Measurements from ENCODE around the gene P2RY14.

Gene P2RY14

DNA sequence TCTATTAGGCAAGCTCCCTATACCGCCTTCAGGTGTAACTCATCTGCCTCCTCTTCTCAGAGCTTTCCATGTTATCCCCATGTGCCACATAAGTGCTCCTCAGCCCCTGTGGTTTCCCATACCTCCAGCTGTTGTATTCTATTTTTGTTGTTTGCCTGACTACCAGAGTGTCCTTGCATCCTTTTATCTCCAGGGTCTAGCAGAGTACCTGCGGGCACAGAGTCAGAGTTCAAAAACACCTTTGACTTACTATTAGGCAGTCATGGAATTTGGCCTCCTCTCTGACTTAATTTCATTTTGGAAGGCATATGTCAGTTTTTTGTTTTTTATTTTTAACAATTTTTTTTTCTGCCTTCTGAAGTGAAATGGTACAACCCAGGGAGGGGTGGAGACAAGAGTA is 31.2 kb upstream of the P2RY14 start:
- no peak for ATAC-seq (replicated peaks)
- Mint-ChIP-seq H3K4me3 (no peak overlapping the region), H3K27ac (no peak overlapping the region), H3K36me3 (ENCODE audit: insufficient read depth) (no peaks in the 10 kb centered on the region), H3K9me3 (no peaks in the 10 kb centered on the region), H3K27me3 (peaks cover 5 to 6% of the 10 kb centered on the region in 2 donors), H3K4me1 (ENCODE audit: low read depth in 2 of 2) (peaks cover 9 to 16% of the 10 kb centered on the region in 2 donors)
- no peak for DNase-seq

DNA sequence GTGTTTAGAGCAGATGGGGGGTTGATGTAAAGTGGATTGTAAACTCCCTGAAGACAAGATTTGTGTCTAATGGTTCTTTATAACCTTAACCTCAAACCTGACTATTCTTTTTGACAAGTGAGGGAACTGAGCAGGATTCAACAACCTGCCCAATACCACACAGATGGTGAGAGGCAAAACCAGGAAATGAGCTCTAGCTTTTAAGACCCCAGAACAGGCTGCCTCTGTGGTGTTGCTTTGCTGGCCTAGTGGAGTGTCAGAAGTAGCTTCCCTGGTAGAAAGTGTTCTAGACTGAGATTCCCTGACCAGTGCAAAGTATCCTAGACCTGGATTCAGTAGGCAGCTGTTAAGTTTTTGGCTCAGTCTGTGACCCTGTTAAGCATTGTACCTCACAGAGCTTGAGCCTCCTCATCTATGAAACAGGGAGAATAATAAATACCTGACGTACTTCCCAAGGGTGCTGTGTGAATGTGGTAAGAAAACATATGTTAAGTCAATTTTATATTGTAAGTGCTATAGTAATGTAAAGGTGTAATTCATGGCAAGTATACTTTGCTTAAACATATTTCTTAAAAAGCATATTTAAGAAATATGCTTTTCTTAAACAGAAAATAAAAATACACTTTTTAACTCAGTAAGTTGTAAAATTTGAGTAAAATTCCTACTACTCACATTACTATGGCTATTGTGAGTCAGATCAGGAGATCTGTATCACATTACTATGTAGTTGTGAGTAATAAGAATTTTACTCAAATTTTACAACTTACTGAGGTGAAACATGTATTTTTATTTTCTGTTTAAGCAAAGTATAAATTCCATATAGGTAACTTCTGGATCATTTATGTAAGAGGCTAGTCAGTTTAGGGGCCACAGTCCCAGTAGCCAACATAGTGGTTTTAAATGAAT is 29.5 kb upstream of the P2RY14 start:
- no peak for ATAC-seq (replicated peaks)
- peaks cover 6 to 17% of the 10 kb centered on the region in 2 donors for H3K27me3 Mint-ChIP-seq
- no peak overlapping the region for H3K4me3 Mint-ChIP-seq
- DNase-seq, result no peak
- peaks cover 9 to 16% of the 10 kb centered on the region in 2 donors for H3K4me1 Mint-ChIP-seq (ENCODE audit: low read depth in 2 of 2)
- no peak overlapping the region for H3K27ac Mint-ChIP-seq
- H3K36me3 Mint-ChIP-seq (ENCODE audit: insufficient read depth), result no peaks in the 10 kb centered on the region
- H3K9me3 Mint-ChIP-seq, result no peaks in the 10 kb centered on the region

DNA sequence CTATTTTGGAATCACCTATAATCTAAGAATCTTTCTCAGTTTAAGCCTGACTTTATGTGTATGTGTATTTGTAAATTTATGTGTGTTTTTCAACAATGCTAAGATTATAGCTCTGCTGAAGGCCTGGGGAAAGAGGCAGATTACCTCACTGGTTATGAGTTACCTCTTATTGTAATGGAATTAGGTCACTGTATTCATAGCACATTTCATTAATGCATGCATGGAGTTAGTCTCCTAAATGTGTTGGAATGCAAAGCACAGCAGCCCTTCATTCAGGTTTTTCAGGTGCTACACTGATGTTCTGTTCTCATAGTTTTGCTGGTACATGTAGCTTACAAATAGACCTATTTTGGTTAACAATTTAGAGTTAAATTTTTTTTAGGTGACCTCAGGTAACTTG is 28.8 kb upstream of the P2RY14 start:
- DNase-seq, result no peak
- Mint-ChIP-seq H3K4me1 (ENCODE audit: low read depth in 2 of 2) (peaks cover 9 to 16% of the 10 kb centered on the region in 2 donors), H3K9me3 (no peaks in the 10 kb centered on the region), H3K36me3 (ENCODE audit: insufficient read depth) (no peaks in the 10 kb centered on the region), H3K4me3 (no peak overlapping the region), H3K27ac (no peak overlapping the region), H3K27me3 (peaks cover 6 to 21% of the 10 kb centered on the region in 2 donors)
- no peak for ATAC-seq (replicated peaks)

DNA sequence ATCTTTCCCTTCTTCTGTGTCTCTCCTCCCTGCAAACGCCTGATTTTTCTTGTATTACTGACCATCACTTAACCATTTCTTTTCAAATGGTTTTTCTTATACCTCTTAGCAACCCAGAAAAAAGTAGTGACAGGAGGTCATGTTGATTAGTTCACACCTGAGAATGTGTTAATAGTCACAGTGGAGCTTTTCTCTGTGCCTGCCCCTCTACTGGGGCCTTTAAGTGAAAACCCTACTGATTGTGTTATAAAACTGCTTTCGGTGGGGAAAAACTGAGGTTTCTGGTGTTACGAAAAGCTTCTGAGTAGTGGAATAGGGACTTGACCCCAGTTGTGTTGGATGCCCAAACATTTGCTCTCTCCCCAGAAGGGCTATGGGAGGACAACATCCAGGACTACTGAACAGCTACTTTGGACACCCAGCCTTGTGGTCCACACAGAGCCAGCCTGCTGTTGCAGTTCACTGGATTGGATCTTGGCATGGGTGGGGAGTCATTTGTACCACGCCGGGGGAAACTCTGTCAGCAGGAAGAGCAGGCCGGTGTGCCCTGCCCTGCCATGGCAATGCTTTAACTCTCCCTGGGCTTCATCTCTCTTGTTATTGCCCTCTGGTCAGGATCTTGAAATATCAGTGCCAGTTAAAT is 27.9 kb upstream of the P2RY14 start:
- Mint-ChIP-seq H3K27ac (no peak overlapping the region), H3K36me3 (ENCODE audit: insufficient read depth) (no peaks in the 10 kb centered on the region), H3K4me3 (no peak overlapping the region), H3K4me1 (ENCODE audit: low read depth in 2 of 2) (peaks cover 9 to 16% of the 10 kb centered on the region in 2 donors), H3K27me3 (peaks cover 6 to 26% of the 10 kb centered on the region in 2 donors), H3K9me3 (no peaks in the 10 kb centered on the region)
- DNase-seq (no peak), ATAC-seq (replicated peaks) (no peak)

DNA sequence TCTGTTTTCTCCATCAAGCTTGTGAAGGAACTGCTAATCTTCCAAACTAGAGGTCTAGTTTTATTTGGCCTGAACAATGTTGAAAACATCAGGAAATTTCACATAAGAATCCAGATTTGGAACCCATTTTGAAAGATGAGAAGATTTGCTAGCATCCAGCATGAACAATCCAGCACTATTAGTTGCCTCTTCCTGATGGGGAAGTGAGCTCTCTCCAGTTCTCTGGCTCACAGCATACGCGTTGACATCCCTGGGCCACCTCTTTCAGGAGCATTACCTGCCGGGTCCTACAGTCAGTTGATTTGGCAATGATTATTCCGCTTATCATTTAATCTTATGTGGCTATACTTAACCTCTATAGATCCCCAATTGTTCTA is 27.4 kb upstream of the P2RY14 start:
- no peak overlapping the region for H3K27ac Mint-ChIP-seq
- peaks cover 9 to 26% of the 10 kb centered on the region in 2 donors for H3K27me3 Mint-ChIP-seq
- no peaks in the 10 kb centered on the region for H3K9me3 Mint-ChIP-seq
- peaks cover 9 to 16% of the 10 kb centered on the region in 2 donors for H3K4me1 Mint-ChIP-seq (ENCODE audit: low read depth in 2 of 2)
- no peaks in the 10 kb centered on the region for H3K36me3 Mint-ChIP-seq (ENCODE audit: insufficient read depth)
- ATAC-seq (replicated peaks), result no peak
- DNase-seq, result no peak
- peak overlapping the region in 1 of 2 donors; percentile 10 for H3K4me3 Mint-ChIP-seq

DNA sequence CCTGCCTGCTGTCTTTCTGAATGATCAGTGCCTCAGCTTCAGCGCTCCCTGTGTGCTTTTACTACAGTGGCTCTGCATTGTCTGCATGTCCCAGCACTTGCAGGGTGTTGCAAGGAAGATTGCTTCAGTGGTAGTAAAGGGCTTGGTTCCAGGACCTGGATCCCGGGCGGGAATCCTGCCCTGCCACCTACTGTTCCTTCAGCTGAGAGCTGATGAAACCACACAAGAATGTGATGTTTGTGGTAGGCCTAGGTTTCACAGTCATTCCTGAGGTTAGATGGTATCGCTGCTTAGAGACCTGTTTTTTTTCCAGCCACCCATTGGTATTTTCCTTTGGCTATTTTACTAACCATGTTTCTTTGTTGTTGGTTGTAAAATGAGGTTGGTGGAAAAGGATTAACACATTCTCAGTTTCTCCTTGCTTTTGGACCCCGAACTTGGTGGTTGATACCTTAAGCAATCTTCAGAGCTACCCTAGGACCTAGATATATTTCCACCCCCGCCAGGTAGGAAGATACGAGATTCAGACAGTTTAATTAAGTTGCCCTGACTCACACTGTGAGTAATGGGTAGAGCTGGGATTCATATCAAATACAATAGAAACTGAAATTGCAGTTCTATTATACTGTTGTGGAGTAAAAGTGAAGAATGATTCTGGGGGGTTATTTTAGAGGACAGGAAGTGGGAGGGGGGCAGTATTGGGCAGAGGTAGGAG is 26.9 kb upstream of the P2RY14 start:
- DNase-seq (no peak), ATAC-seq (replicated peaks) (peak; percentile 71)
- Mint-ChIP-seq H3K9me3 (no peaks in the 10 kb centered on the region), H3K36me3 (ENCODE audit: insufficient read depth) (no peaks in the 10 kb centered on the region), H3K4me1 (ENCODE audit: low read depth in 2 of 2) (peaks cover 9 to 16% of the 10 kb centered on the region in 2 donors), H3K27me3 (peaks cover 15 to 31% of the 10 kb centered on the region in 2 donors), H3K4me3 (peak overlapping the region in 1 of 2 donors; percentile 10), H3K27ac (no peak overlapping the region)

DNA sequence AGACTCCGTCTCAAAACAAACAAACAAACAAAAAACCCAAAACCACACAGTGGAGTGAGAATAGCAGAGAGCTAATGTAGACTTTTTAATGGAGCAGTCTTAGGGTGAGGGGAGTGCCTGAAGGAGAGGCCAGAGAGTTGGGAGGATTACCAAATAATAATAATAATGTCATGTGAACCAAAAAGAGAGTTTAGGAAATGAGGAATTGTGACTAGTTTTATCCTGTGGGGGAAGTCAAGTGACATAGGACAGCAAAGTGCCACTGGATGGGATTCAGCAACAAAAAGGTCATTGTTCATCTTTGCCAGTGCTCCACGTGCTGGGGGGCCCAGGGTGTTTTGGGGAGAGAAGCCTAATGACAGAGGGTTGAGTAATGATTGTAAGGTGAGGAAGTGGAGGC is 25.4 kb upstream of the P2RY14 start:
- no peak for DNase-seq
- Mint-ChIP-seq H3K27ac (no peak overlapping the region), H3K4me1 (ENCODE audit: low read depth in 2 of 2) (peaks cover 9 to 16% of the 10 kb centered on the region in 2 donors), H3K27me3 (peaks cover 23 to 46% of the 10 kb centered on the region in 2 donors), H3K36me3 (ENCODE audit: insufficient read depth) (no peaks in the 10 kb centered on the region), H3K4me3 (no peak overlapping the region), H3K9me3 (no peaks in the 10 kb centered on the region)
- ATAC-seq (replicated peaks), result no peak

DNA sequence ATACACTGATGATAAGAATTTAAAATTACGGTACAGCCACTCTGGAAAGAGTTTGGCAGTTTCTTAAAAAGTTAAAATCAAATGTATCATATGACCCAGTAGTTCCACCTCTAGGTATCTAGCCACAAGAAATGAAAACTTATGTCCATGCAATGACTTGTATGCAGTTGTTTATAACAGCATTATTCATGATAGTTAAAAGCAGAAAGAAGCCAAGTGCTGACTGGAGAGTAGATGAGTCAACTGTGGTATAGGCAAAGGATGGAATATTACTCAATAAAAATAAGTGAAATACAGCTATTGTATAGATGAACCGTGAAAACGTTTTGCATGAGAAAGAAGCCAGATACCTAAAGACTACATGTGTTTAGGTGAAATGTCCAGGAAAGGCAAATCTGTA is 23.4 kb upstream of the P2RY14 start:
- ATAC-seq (replicated peaks) (no peak), DNase-seq (no peak)
- no peak overlapping the region for H3K27ac Mint-ChIP-seq
- H3K9me3 Mint-ChIP-seq, result no peaks in the 10 kb centered on the region
- no peaks in the 10 kb centered on the region for H3K36me3 Mint-ChIP-seq (ENCODE audit: insufficient read depth)
- no peak overlapping the region for H3K4me3 Mint-ChIP-seq
- peaks cover 25 to 57% of the 10 kb centered on the region in 2 donors for H3K27me3 Mint-ChIP-seq
- H3K4me1 Mint-ChIP-seq (ENCODE audit: low read depth in 2 of 2), result peaks cover 9 to 16% of the 10 kb centered on the region in 2 donors

DNA sequence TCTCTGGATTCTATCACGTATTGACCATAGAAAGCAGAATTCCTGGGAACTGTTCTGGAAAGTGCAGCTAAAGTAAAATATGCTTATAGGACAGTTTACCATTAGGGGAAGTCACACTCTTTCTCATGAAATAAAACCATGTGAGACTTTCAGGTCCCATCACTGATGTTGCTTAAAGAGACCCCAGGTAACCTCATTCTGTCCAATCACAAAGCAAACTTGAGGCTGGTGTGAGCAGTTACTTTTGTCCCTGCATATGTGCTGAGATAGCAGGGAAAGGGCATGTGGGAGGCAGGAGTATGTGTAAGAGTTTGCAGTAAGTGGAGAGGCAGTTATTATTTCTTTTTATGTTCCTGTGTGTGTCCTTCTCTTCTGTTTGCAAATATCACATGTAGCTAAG is 22.2 kb upstream of the P2RY14 start:
- no peaks in the 10 kb centered on the region for H3K36me3 Mint-ChIP-seq (ENCODE audit: insufficient read depth)
- no peak for DNase-seq
- no peaks in the 10 kb centered on the region for H3K9me3 Mint-ChIP-seq
- H3K27ac Mint-ChIP-seq, result no peak overlapping the region
- H3K27me3 Mint-ChIP-seq, result peaks cover 33 to 57% of the 10 kb centered on the region in 2 donors
- H3K4me1 Mint-ChIP-seq (ENCODE audit: low read depth in 2 of 2), result peaks cover 3 to 8% of the 10 kb centered on the region in 2 donors
- no peak for ATAC-seq (replicated peaks)
- H3K4me3 Mint-ChIP-seq, result no peak overlapping the region

DNA sequence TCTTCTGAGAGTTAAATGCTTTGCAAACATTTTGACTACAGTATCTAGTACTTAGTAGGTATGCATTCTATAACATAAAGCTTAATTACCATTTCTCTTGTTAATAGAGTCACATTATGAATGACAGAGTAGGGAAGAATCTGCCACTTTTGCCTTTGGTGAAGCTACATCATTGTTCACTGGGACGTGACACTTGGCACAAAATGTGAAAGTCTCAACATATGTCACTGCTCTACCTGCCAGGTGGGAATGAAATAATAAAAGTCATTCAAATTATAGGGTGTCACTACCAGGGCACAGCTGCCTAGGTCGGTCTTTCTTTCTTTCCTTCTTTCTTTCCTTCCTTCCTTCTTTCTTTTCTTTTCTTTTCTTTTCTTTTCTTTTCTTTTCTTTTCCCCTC is 20.7 kb upstream of the P2RY14 start:
- H3K27ac Mint-ChIP-seq, result no peak overlapping the region
- ATAC-seq (replicated peaks), result no peak
- DNase-seq, result no peak
- H3K4me1 Mint-ChIP-seq (ENCODE audit: low read depth in 2 of 2), result no peaks in the 10 kb centered on the region
- H3K4me3 Mint-ChIP-seq, result no peak overlapping the region
- no peaks in the 10 kb centered on the region for H3K36me3 Mint-ChIP-seq (ENCODE audit: insufficient read depth)
- peaks cover 44 to 61% of the 10 kb centered on the region in 2 donors for H3K27me3 Mint-ChIP-seq
- no peaks in the 10 kb centered on the region for H3K9me3 Mint-ChIP-seq

DNA sequence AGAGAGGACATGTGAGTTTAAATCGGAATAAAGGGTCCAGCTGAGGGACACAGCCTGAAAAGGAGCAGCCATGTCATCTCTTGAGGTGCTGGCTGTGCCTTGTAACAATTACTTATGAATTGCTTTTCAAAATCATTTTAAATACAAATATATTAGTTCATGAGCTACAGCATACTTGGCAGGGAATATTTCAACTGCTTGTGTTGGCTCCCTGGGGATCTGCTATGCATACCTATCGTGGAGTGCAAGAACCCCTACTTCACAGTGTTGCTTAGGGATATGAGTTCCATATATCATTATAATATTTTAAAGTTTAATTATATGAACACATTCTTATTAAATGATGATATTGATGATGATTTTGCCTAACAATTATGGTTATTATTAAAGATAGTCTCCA is 19.1 kb upstream of the P2RY14 start:
- ATAC-seq (replicated peaks) (no peak), DNase-seq (no peak)
- Mint-ChIP-seq H3K36me3 (ENCODE audit: insufficient read depth) (no peaks in the 10 kb centered on the region), H3K4me3 (no peak overlapping the region), H3K27me3 (peaks cover 48 to 55% of the 10 kb centered on the region in 2 donors), H3K9me3 (no peaks in the 10 kb centered on the region), H3K27ac (no peak overlapping the region), H3K4me1 (ENCODE audit: low read depth in 2 of 2) (no peaks in the 10 kb centered on the region)

DNA sequence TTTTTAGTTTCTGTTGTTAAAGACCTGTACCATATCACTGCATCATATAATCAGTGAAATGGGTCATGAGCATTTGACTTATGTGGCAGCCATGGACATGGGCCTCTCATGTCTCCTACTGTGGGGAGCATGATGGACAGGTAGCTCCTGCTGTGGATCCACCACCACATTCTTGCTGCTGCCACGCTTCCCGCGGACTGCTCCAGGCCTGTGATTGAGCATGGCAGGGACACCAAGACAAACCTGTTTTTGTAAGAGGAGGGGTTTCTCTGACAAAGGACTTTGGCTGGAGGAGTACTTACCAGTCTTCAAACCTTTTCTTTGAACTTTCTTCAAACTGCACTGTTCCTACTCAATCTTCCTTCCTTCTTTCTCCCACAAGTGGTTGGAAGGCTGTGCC is 17.9 kb upstream of the P2RY14 start:
- no peaks in the 10 kb centered on the region for H3K9me3 Mint-ChIP-seq
- H3K36me3 Mint-ChIP-seq (ENCODE audit: insufficient read depth), result no peaks in the 10 kb centered on the region

DNA sequence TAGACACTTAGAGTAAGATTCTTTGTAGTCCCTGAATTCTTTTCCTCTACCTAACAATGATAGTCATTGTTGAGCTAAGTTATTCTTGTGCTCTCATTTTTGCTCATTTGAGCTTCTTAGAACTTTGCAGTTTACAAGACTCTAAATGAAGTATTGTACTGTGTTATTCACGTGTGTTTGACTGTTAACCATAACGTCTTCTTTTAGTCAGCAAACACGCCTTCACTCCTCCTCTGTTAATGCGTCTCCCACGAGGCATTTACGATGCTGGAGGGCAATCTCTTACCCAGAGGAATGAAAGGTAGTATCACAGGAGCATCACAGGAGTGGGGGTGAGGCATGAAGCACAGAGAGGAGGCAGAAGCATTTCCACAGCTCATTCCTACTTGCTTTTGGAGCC is 14.8 kb upstream of the P2RY14 start:
- Mint-ChIP-seq H3K27me3 (peaks cover 17 to 42% of the 10 kb centered on the region in 2 donors), H3K4me3 (no peak overlapping the region), H3K9me3 (no peaks in the 10 kb centered on the region), H3K4me1 (ENCODE audit: low read depth in 2 of 2) (no peaks in the 10 kb centered on the region), H3K27ac (no peak overlapping the region), H3K36me3 (ENCODE audit: insufficient read depth) (no peaks in the 10 kb centered on the region)
- ATAC-seq (replicated peaks) (no peak), DNase-seq (no peak)

More for the DNA sequence above, 17.9 kb upstream of the P2RY14 start:
- Mint-ChIP-seq H3K27ac (no peak overlapping the region), H3K4me1 (ENCODE audit: low read depth in 2 of 2) (no peaks in the 10 kb centered on the region), H3K27me3 (peaks cover 44 to 64% of the 10 kb centered on the region in 2 donors), H3K4me3 (no peak overlapping the region)
- no peak for DNase-seq
- no peak for ATAC-seq (replicated peaks)
